ENCODE results near the gene DMAP1.

The DMAP1 gene

GRCh38 chr1:44256762-44257554 lies 43.7 kb downstream of the DMAP1 start:
- peak; percentile 63 for DNase-seq

GRCh38 chr1:44259090-44259489 lies 45.8 kb downstream of the DMAP1 start:
- no peak for DNase-seq

- DNase-seq, result no peak
Measured at GRCh38 chr1:44260792-44261170, 47.5 kb downstream of the DMAP1 start.

- no peak for DNase-seq
Measured at GRCh38 chr1:44261171-44261817, 48.0 kb downstream of the DMAP1 start.

GRCh38 chr1:44261962-44262361 lies 48.7 kb downstream of the DMAP1 start:
- DNase-seq, result no peak

GRCh38 chr1:44262414-44262813 lies 49.1 kb downstream of the DMAP1 start:
- no peak for DNase-seq

- no peak for DNase-seq
Measured at GRCh38 chr1:44262816-44263567, 49.7 kb downstream of the DMAP1 start.

GRCh38 chr1:44263568-44264450 lies 50.5 kb downstream of the DMAP1 start:
- DNase-seq, result no peak

- DNase-seq, result no peak
Measured at GRCh38 chr1:44264451-44264771, 51.1 kb downstream of the DMAP1 start.

GRCh38 chr1:44265656-44266358 lies 52.5 kb downstream of the DMAP1 start:
- no peak for DNase-seq

GRCh38 chr1:44266400-44267344 lies 53.4 kb downstream of the DMAP1 start:
- DNase-seq, result no peak

GRCh38 chr1:44267438-44267837 lies 54.2 kb downstream of the DMAP1 start:
- DNase-seq, result peak; percentile 96

GRCh38 chr1:44268054-44268453 lies 54.8 kb downstream of the DMAP1 start:
- DNase-seq, result no peak

Data from NCI-H2081 treated with DMSO at 0.1 percent for 48 hours (cell line).